ENCODE data around the gene CS.

DNA sequence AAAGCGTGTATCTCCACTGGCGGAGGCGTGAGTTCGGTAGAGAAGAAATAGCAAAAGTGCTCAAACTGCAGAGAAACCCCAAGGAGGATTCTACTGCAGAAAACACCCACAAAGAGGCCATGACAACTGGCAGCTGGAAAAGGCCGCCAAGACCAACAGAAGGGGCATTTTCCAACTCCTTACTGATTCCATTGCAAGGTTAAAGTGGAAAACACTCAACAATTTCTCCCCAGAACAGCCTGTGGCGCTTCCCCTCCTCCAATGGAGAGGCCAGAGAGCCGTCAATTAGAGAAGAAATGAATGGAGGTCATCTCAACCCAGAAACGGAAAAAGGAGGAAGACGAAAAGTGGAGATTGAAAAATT, 41.3 kb downstream of the CS start:
- TF ChIP-seq, protein P1, sequence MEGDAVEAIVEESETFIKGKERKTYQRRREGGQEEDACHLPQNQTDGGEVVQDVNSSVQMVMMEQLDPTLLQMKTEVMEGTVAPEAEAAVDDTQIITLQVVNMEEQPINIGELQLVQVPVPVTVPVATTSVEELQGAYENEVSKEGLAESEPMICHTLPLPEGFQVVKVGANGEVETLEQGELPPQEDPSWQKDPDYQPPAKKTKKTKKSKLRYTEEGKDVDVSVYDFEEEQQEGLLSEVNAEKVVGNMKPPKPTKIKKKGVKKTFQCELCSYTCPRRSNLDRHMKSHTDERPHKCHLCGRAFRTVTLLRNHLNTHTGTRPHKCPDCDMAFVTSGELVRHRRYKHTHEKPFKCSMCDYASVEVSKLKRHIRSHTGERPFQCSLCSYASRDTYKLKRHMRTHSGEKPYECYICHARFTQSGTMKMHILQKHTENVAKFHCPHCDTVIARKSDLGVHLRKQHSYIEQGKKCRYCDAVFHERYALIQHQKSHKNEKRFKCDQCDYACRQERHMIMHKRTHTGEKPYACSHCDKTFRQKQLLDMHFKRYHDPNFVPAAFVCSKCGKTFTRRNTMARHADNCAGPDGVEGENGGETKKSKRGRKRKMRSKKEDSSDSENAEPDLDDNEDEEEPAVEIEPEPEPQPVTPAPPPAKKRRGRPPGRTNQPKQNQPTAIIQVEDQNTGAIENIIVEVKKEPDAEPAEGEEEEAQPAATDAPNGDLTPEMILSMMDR (conservative IDR thresholded peaks at IDR 0.05 in 1 of 2, IDR thresholded peaks at IDR 0.05 in 1 of 2; ENCODE audit: extremely low read depth in 1 of 2, insufficient read depth in 1 of 2, low read depth in 1 of 2, low read length in 2 of 2), result no peak
- no peak for TF ChIP-seq EZH2 (IDR thresholded peaks at IDR 0.05; ENCODE audit: borderline replicate concordance, low read length)
